ENCODE measurements around the gene CAMSAP2. TPM values are rescaled to one million over a fixed set of nuclear protein-coding genes. Genes with fewer than 3 reads are reported as not detected.

The CAMSAP2 gene
- total RNA-seq, 4 donors from 2014 or later = 8.2 to 12.5 (median 9.1) TPM

DNA sequence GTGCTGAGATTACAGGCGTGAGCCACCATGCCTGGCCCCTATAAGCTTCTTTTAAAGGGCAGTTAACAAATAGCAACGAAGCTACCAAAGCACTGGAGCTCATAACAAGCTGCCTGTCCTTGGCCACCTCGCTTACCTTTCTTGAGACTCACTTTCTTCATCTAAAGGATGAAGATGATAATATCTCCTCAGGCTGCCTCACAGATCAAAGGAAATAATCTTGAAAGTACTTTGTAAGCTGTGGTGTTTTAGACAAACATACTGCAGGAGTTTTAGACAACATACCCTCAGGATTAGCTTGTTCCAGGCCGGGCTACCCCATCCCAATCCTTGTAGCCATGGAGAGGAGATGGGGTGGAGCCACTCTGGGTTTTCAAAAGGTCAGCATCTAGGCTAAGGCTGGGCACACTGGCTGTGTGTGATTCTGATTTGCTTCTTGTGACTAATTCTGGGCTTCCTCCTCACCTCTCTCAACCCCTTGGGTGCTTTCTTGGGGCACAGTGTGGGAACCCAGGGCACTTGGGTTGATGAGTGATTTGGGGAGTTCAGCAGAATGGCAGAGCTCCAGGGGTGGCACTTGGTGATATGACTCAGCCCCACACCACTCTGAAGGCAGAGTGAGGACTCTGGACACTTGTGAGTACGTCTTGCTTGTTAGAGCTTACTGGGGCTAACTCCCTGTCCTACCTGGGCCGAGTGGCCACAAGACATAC is 139.3 kb downstream of the CAMSAP2 start:
- DNase-seq = no peak
- Histone ChIP-seq H3K4me3 (no peak overlapping the region), H3K27me3 (peaks cover 42% of the 10 kb centered on the region), H3K9me3 (no peaks in the 10 kb centered on the region), H3K36me3 (no peaks in the 10 kb centered on the region), H3K4me1 (peaks cover 0 to 10% (median 8%) of the 10 kb centered on the region in 4 donors), H3K27ac (no peak overlapping the region)
- 60 to 71% methylated on average over 1 to 6 of the region's 6 CpGs for WGBS, 2 donors (ENCODE audit: low coverage in 1 of 2)
- in situ Hi-C loops (cut with MboI; ENCODE audit: low pct_ligation_motif_present in 1 of 4, low pct_unique_long_range_greater_than_20kb in 1 of 4, low sequenced_read_pairs in 3 of 4) (no loop called here), intact Hi-C loops (cut with DNase I; ENCODE audit: low total_unique reads) (no loop called here)
- TF ChIP-seq EP300 (IDR thresholded peaks at IDR 0.05; ENCODE audit: low read depth) (no peak), POLR2A (IDR thresholded peaks at IDR 0.05) (no peak), POLR2AphosphoS5 (IDR thresholded peaks at IDR 0.05) (no peak)
- TF ChIP-seq, protein P1, sequence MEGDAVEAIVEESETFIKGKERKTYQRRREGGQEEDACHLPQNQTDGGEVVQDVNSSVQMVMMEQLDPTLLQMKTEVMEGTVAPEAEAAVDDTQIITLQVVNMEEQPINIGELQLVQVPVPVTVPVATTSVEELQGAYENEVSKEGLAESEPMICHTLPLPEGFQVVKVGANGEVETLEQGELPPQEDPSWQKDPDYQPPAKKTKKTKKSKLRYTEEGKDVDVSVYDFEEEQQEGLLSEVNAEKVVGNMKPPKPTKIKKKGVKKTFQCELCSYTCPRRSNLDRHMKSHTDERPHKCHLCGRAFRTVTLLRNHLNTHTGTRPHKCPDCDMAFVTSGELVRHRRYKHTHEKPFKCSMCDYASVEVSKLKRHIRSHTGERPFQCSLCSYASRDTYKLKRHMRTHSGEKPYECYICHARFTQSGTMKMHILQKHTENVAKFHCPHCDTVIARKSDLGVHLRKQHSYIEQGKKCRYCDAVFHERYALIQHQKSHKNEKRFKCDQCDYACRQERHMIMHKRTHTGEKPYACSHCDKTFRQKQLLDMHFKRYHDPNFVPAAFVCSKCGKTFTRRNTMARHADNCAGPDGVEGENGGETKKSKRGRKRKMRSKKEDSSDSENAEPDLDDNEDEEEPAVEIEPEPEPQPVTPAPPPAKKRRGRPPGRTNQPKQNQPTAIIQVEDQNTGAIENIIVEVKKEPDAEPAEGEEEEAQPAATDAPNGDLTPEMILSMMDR (IDR thresholded peaks at IDR 0.05) = no peak

DNA sequence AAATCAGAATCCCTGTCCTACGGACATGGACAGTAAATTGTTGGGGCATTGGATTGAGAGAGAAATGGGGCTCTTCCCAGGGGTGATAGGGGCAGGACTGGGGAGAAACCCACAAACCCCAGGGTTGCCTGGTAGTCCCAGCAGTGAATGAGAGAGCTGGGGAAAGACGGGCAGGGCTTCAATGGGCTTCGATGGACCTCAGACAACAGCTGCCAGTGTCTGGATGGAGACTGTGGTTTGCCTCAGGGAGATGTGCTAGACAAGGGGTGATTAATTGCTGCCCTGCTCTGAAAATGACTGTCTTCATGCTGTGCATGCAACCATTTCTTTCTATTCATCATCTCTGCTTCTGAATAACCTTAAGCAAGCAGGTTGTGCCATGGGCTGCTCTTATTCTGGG is 141.5 kb downstream of the CAMSAP2 start:
- 64% methylated on average over 3 of the region's 3 CpGs; no CpG with 5 or more reads in 1 of the 2 donors for WGBS, 2 donors (ENCODE audit: low coverage in 1 of 2)
- TF ChIP-seq POLR2A (IDR thresholded peaks at IDR 0.05) = no peak
- TF ChIP-seq POLR2AphosphoS5 (IDR thresholded peaks at IDR 0.05) = no peak
- no peak for TF ChIP-seq EP300 (IDR thresholded peaks at IDR 0.05; ENCODE audit: low read depth)
- TF ChIP-seq, protein P1 (IDR thresholded peaks at IDR 0.05) = no peak
- Histone ChIP-seq H3K4me1 (no peaks in the 10 kb centered on the region), H3K9me3 (no peaks in the 10 kb centered on the region), H3K4me3 (no peak overlapping the region), H3K36me3 (no peaks in the 10 kb centered on the region), H3K27ac (no peak overlapping the region), H3K27me3 (peaks cover 20% of the 10 kb centered on the region)
- in situ Hi-C loops (cut with MboI; ENCODE audit: low pct_ligation_motif_present in 1 of 4, low pct_unique_long_range_greater_than_20kb in 1 of 4, low sequenced_read_pairs in 3 of 4) (no loop called here), intact Hi-C loops (cut with DNase I; ENCODE audit: low total_unique reads) (no loop called here)
- DNase-seq = no peak

DNA sequence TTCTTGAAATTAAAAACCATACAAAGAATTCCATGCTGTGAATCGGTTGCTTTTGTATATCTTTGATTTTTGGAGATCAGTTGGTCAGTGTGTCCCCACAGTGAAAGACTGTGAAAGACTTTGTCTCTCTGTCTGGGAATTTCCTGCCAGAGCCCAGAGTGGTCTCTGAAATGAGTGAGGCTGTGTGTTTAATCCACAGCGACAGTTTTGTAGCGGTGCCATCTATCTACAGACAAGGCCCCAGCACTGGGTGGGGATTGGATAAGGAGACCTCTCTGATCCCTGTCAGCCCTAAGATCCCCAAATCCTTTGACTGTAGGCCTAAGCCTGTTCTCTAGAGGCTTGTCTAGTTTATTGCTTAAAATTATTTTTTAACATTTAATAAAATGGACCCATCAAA is 144.4 kb downstream of the CAMSAP2 start:
- no peak for DNase-seq
- intact Hi-C loops (cut with DNase I; ENCODE audit: low total_unique reads) (no loop called here), in situ Hi-C loops (cut with MboI; ENCODE audit: low pct_ligation_motif_present in 1 of 4, low pct_unique_long_range_greater_than_20kb in 1 of 4, low sequenced_read_pairs in 3 of 4) (no loop called here)
- Histone ChIP-seq H3K27ac (no peak overlapping the region), H3K9me3 (no peaks in the 10 kb centered on the region), H3K27me3 (peaks cover 4% of the 10 kb centered on the region), H3K4me3 (no peak overlapping the region), H3K36me3 (no peaks in the 10 kb centered on the region), H3K4me1 (no peaks in the 10 kb centered on the region)
- TF ChIP-seq POLR2A (IDR thresholded peaks at IDR 0.05) (no peak), POLR2AphosphoS5 (IDR thresholded peaks at IDR 0.05) (no peak), EP300 (IDR thresholded peaks at IDR 0.05; ENCODE audit: low read depth) (no peak)
- TF ChIP-seq, protein P1 (IDR thresholded peaks at IDR 0.05) = no peak
- WGBS, 2 donors (ENCODE audit: low coverage in 1 of 2) = 80 to 86% methylated on average over 1 to 3 of the region's 3 CpGs

DNA sequence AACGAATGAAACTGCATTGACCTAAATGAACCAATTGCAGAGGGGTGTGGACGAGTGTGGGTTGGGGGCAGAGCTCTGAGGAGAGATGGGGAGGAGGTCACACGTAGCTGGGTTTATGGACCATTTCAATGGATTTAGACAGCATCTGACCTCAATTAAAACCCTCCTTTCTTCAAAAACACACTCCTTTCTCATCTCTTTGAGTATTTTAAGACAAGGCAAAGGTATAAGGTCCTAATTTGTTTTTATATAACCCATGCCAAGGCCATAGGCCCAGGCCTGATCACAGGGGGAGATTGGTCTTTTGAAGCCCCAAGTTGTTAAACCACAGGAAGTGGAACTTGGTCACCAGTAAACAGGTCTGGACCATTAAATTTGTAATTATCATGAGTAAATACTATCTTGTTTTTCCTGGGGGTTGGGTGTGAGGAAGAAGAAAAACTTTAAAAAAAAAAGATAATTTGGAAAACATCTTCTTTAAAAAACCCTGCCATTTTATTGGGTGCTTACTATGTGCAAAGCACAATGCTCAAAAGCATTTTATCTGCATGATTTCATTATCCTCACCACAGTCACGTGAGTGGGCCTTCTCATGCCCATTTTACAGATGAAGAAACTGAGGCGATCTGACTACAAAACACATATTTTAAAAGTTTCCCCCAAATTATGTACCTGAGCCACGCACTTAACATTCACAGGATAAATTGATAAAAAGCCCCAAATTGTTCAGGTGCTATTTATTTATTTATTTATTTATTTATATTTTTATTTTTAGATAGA is 147.1 kb downstream of the CAMSAP2 start:
- in situ Hi-C loops (cut with MboI; ENCODE audit: low pct_ligation_motif_present in 1 of 4, low pct_unique_long_range_greater_than_20kb in 1 of 4, low sequenced_read_pairs in 3 of 4) = no loop called here
- no peak overlapping the region for H3K4me3 ChIP-seq
- DNase-seq = no peak
- H3K27ac ChIP-seq = no peak overlapping the region
- H3K9me3 ChIP-seq = no peaks in the 10 kb centered on the region
- peaks cover 3% of the 10 kb centered on the region for H3K27me3 ChIP-seq
- intact Hi-C loops (cut with DNase I; ENCODE audit: low total_unique reads) = no loop called here
- H3K36me3 ChIP-seq = no peaks in the 10 kb centered on the region
- H3K4me1 ChIP-seq = peaks cover 0 to 15% (median 5%) of the 10 kb centered on the region in 4 donors
- TF ChIP-seq POLR2AphosphoS5 (IDR thresholded peaks at IDR 0.05) (no peak), POLR2A (IDR thresholded peaks at IDR 0.05) (no peak), EP300 (IDR thresholded peaks at IDR 0.05; ENCODE audit: low read depth) (no peak)
- TF ChIP-seq, protein P1 (IDR thresholded peaks at IDR 0.05) = no peak
- 85 to 87% methylated on average over 6 of the region's 6 CpGs for WGBS, 2 donors (ENCODE audit: low coverage in 1 of 2)
